ENCODE measurements around the gene YJU2.
A peak's percentile ranks its signal among the peaks of the same experiment; 100 is the strongest.

YJU2 gene

GRCh38 chr19:4298810-4299550 lies 52.1 kb downstream of the YJU2 start:
- no peak for DNase-seq (ENCODE audit: low read depth, low spot score)
- in situ Hi-C loops (cut with HindIII; ENCODE audit: low sequenced_read_pairs), result no loop called here
- no peak overlapping the region for H3K4me3 ChIP-seq (ENCODE audit: low read depth, low read length)
- TF ChIP-seq, protein P1, sequence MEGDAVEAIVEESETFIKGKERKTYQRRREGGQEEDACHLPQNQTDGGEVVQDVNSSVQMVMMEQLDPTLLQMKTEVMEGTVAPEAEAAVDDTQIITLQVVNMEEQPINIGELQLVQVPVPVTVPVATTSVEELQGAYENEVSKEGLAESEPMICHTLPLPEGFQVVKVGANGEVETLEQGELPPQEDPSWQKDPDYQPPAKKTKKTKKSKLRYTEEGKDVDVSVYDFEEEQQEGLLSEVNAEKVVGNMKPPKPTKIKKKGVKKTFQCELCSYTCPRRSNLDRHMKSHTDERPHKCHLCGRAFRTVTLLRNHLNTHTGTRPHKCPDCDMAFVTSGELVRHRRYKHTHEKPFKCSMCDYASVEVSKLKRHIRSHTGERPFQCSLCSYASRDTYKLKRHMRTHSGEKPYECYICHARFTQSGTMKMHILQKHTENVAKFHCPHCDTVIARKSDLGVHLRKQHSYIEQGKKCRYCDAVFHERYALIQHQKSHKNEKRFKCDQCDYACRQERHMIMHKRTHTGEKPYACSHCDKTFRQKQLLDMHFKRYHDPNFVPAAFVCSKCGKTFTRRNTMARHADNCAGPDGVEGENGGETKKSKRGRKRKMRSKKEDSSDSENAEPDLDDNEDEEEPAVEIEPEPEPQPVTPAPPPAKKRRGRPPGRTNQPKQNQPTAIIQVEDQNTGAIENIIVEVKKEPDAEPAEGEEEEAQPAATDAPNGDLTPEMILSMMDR (IDR thresholded peaks at IDR 0.05; ENCODE audit: low read depth, low read length), result no peak

DNA sequence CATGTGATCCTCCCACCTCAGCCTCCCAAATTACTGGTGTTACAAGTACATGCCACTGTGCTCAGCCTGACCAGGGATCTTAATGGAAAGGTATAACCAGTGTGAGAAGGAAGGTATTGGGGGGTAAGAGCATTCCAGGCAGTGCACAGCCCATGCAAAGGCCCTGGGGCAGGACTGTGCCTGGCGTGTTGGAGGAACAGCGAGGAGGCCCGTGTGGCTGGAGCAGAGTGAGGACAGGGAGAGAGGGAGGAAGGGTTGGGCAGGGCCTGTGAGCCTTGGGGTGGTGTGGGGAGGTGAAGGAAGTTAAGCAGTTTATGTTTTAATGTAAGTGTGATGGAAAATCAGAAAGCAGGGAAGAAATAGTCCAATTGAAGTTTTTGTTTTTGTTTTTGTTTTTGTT lies 53.7 kb downstream of the YJU2 start:
- in situ Hi-C loops (cut with HindIII; ENCODE audit: low sequenced_read_pairs), result no loop called here
- DNase-seq (ENCODE audit: low read depth, low spot score), result no peak
- no peak overlapping the region for H3K4me3 ChIP-seq (ENCODE audit: low read depth, low read length)
- TF ChIP-seq, protein P1 (IDR thresholded peaks at IDR 0.05; ENCODE audit: low read depth, low read length), result no peak

GRCh38 chr19:4301590-4302242 lies 54.8 kb downstream of the YJU2 start:
- no peak for DNase-seq (ENCODE audit: low read depth, low spot score)
- in situ Hi-C loops (cut with HindIII; ENCODE audit: low sequenced_read_pairs), result no loop called here
- no peak overlapping the region for H3K4me3 ChIP-seq (ENCODE audit: low read depth, low read length)
- TF ChIP-seq, protein P1 (IDR thresholded peaks at IDR 0.05; ENCODE audit: low read depth, low read length), result no peak

DNA sequence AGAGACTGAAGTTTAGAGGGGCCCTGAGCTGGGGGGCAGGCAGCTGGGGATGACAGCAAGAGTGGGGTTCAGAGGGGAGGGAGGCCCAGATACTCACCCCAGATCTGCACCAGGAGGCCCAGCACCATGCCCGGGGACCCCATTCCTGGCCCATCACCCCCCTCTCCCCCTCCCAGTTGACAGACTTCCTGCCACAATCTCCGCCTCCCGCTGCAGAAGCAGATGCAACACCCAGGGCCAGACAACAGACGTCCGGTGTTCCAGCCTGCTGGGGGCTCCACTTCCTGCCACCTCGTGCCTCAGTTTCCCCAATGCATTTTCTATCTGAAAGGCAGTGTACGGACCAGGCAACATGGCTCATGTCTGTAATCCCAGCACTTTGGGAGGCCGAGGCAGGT lies 55.4 kb downstream of the YJU2 start, which contains the start of gene TMIGD2:
TSS of gene TMIGD2 (minus strand) at position 147 of the 398 bp plus-strand sequence. CDS start at position 143, 4 bp downstream.
- no peak for DNase-seq (ENCODE audit: low read depth, low spot score)
- no peak within 1 kb of the TSS for H3K4me3 ChIP-seq (ENCODE audit: low read depth, low read length)
- TF ChIP-seq, protein P1 (IDR thresholded peaks at IDR 0.05; ENCODE audit: low read depth, low read length), result no peak
- in situ Hi-C loops (cut with HindIII; ENCODE audit: low sequenced_read_pairs), result no loop called here

DNA sequence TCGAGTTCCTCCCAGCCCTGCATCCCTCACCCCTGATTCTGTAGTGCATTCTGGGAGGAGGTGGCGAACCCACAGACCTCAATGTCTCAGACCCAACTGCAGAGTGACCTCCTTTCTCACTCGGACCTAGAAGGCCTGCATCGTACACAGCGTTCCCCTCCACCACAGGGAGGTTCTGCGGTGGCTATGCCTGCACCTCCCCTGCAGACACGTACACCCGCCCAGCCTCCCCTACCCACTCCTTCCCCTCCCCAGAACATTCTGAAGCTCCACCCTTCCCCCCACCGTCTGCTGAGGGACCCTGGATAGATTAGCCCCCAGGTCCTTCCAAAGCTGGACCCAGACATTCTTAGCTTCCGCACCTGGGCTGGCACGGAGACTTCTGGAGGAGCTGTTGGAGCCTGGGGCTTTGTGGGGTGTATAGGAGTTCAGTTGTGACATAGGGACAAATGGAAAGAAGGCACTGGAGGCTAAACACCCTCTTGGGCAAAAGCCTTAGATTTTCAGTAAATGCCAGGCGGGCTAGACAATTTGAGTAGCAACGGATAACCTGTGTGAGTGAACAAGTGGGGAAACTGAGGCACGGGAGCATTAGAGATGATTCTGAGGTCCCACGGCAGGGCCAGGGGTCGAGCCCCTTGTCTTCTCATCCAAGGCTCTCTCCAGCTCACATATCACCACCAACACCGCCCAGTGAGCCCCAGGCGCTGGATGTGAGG lies 57.1 kb downstream of the YJU2 start:
- TF ChIP-seq, protein P1 (IDR thresholded peaks at IDR 0.05; ENCODE audit: low read depth, low read length), result no peak
- no peak for DNase-seq (ENCODE audit: low read depth, low spot score)
- in situ Hi-C loops (cut with HindIII; ENCODE audit: low sequenced_read_pairs), result no loop called here
- peak overlapping the region; percentile 47 for H3K4me3 ChIP-seq (ENCODE audit: low read depth, low read length)

GRCh38 chr19:4304538-4305256 lies 57.8 kb downstream of the YJU2 start, which contains the start of gene FSD1:
Gene FSD1, plus strand, starts transcription at chr19:4304598. Its CDS starts 149 bp downstream, at chr19:4304747.
- in situ Hi-C loops (cut with HindIII; ENCODE audit: low sequenced_read_pairs), result no loop called here
- DNase-seq (ENCODE audit: low read depth, low spot score), result peak; percentile 42
- TF ChIP-seq, protein P1 (IDR thresholded peaks at IDR 0.05; ENCODE audit: low read depth, low read length), result no peak
- peak within 1 kb of the TSS; percentile 47 for H3K4me3 ChIP-seq (ENCODE audit: low read depth, low read length)

All from astrocyte of the spinal cord (primary cell).